A549 (cell line): ENCODE measurements around the gene SFRP2.

Source experiments
- CEBPB ChIP-seq, 2 experiments: fragments of >200 bp in 1 of 2; sonication (Bioruptor Twin) in 1 of 2; formaldehyde crosslinking in 1 of 2; IDR thresholded peaks; 2 replicates each; pipeline ENCODE4 v1.6.1; 2012 to 2016
- CHD4 ChIP-seq: fragments of 200-600 bp; sonication (generic); IDR thresholded peaks from 2 replicates; pipeline ENCODE4 v1.6.1; 2016; ENCODE audit warnings: antibody characterized with exemption, mild to moderate bottlenecking, borderline replicate concordance
- CTCF ChIP-seq: fragments of >200 bp; sonication (Bioruptor Twin); formaldehyde crosslinking; IDR thresholded peaks from 3 replicates; pipeline ENCODE4 v1.5.1; 2016
- FOSL2 ChIP-seq, 2 experiments: fragments of 450-650 bp in 1 of 2; fragments of >200 bp in 1 of 2; sonication (Bioruptor Twin) in 1 of 2; formaldehyde crosslinking; IDR thresholded peaks; 2 replicates each; pipeline versions ENCODE4 v1.5.0 to v1.6.1; 2016 to 2020; ENCODE audit warnings: mild to moderate bottlenecking in 1 of 2, moderate library complexity in 1 of 2
- FOXS1 ChIP-seq: fragments of 250-450 bp; sonication (Bioruptor Pico); IDR thresholded peaks from 2 replicates; pipeline ENCODE4 v1.5.0; 2020; ENCODE audit warnings: mild to moderate bottlenecking, moderate library complexity
- HEYL ChIP-seq: fragments of 250-450 bp; sonication (Bioruptor Pico); IDR thresholded peaks from 2 replicates; pipeline ENCODE4 v1.8.0; 2021; ENCODE audit warnings: mild to moderate bottlenecking, moderate library complexity
- MYC ChIP-seq: IDR thresholded peaks from 2 replicates; pipeline ENCODE4 v1.6.1; 2012; ENCODE audit warnings: mild to moderate bottlenecking, inconsistent platforms, low read length, improper control_type of control experiment, borderline replicate concordance
- POLR2A ChIP-seq: IDR thresholded peaks from 2 replicates; pipeline ENCODE4 v1.6.1; 2012; ENCODE audit warnings: mild to moderate bottlenecking, low read length
- POLR2AphosphoS2 ChIP-seq: conservative IDR thresholded peaks from 2 replicates; pipeline ENCODE4 v1.6.1; 2012; ENCODE audit warnings: low read length, improper control_type of control experiment, inconsistent platforms
- SREBF2 ChIP-seq: fragments of 450-650 bp; IDR thresholded peaks from 2 replicates; pipeline ENCODE4 v1.6.1; 2014; ENCODE audit warnings: mild to moderate bottlenecking, moderate library complexity
- TP53 ChIP-seq: fragments of 250-450 bp; sonication (Bioruptor Pico); IDR thresholded peaks from 2 replicates; pipeline ENCODE4 v1.5.0; 2021; ENCODE audit warnings: mild to moderate bottlenecking, moderate library complexity

GRCh38 chr4:153809916-153810810 is 21.3 kb upstream of the SFRP2 start:
- TF ChIP-seq CTCF: no peak
- no peak for TF ChIP-seq POLR2A
- no peak for TF ChIP-seq HEYL (CRISPR knock-in tag)
- TF ChIP-seq FOSL2 (IDR thresholded peaks at IDR 0.05): no peak
- no peak for TF ChIP-seq FOSL2 (CRISPR knock-in tag; IDR thresholded peaks at IDR 0.05)
- TF ChIP-seq FOXS1 (CRISPR knock-in tag): no peak
- no peak for TF ChIP-seq POLR2AphosphoS2
- TF ChIP-seq SREBF2: no peak
- no peak for TF ChIP-seq CEBPB (IDR thresholded peaks at IDR 0.05)
- no peak for TF ChIP-seq TP53 (CRISPR knock-in tag)
- TF ChIP-seq MYC: no peak
- no peak for TF ChIP-seq CHD4
